Osteocyte (in vitro differentiated cells): ENCODE results near the gene ASB14. TPM values are rescaled to one million over a fixed set of nuclear protein-coding genes. Genes with fewer than 3 reads are reported as not detected.
"Not testable (repeated sequence)": the region's sequence is repeated elsewhere in the genome, so short reads cannot be mapped to it uniquely, and the experiment has no call there.

Experiments used
- DNase-seq: peaks from one replicate; pipeline ENCODE4 v3.0.0; 2021; ENCODE audit warnings: mixed read lengths; ENCODE audit not compliant: unreplicated experiment; ENCODE audit errors: extremely low spot score
- H3K27ac Mint-ChIP-seq: one replicate; pipeline ENCODE4 v1.8.0; 2021; ENCODE audit warnings: mild to moderate bottlenecking, mixed read lengths; ENCODE audit not compliant: unreplicated experiment
- H3K27me3 Mint-ChIP-seq: one replicate; pipeline ENCODE4 v1.8.0; 2021; ENCODE audit warnings: mixed read lengths; ENCODE audit not compliant: unreplicated experiment
- H3K36me3 Mint-ChIP-seq: one replicate; pipeline ENCODE4 v1.8.0; 2021; ENCODE audit warnings: mixed read lengths; ENCODE audit not compliant: unreplicated experiment
- H3K4me1 Mint-ChIP-seq: one replicate; pipeline ENCODE4 v1.8.0; 2021; ENCODE audit warnings: mixed read lengths; ENCODE audit not compliant: unreplicated experiment
- H3K4me3 Mint-ChIP-seq: one replicate; pipeline ENCODE4 v1.8.0; 2021; ENCODE audit warnings: mild to moderate bottlenecking, moderate library complexity, mixed read lengths; ENCODE audit not compliant: unreplicated experiment
- H3K9me3 Mint-ChIP-seq: one replicate; pipeline ENCODE4 v1.8.0; 2021; ENCODE audit warnings: mixed read lengths; ENCODE audit not compliant: unreplicated experiment
- total RNA-seq: library from RNA; stranded (reverse); gene quantifications from 2 replicates; pipeline ENCODE4 v1.2.1, GENCODE V29; 2021
- TF ChIP-seq, protein P1 (sequence below): fragments of 200-600 bp; sonication (generic); IDR thresholded peaks from 2 replicates; pipeline ENCODE4 v1.5.0; 2021; ENCODE audit warnings: antibody characterized with exemption, mild to moderate bottlenecking, moderate library complexity

Gene ASB14
- total RNA-seq, 1 donor from 2014 or later, result not detected

GRCh38 chr3:57314204-57314603, 21.7 kb upstream of the ASB14 start:
- TF ChIP-seq, protein P1, sequence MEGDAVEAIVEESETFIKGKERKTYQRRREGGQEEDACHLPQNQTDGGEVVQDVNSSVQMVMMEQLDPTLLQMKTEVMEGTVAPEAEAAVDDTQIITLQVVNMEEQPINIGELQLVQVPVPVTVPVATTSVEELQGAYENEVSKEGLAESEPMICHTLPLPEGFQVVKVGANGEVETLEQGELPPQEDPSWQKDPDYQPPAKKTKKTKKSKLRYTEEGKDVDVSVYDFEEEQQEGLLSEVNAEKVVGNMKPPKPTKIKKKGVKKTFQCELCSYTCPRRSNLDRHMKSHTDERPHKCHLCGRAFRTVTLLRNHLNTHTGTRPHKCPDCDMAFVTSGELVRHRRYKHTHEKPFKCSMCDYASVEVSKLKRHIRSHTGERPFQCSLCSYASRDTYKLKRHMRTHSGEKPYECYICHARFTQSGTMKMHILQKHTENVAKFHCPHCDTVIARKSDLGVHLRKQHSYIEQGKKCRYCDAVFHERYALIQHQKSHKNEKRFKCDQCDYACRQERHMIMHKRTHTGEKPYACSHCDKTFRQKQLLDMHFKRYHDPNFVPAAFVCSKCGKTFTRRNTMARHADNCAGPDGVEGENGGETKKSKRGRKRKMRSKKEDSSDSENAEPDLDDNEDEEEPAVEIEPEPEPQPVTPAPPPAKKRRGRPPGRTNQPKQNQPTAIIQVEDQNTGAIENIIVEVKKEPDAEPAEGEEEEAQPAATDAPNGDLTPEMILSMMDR, result no peak
- Mint-ChIP-seq H3K36me3 (no peaks in the 10 kb centered on the region), H3K9me3 (peaks cover 12% of the 10 kb centered on the region), H3K4me1 (no peaks in the 10 kb centered on the region), H3K27ac (no peak overlapping the region), H3K4me3 (no peak overlapping the region), H3K27me3 (peaks cover 50% of the 10 kb centered on the region)
- DNase-seq, result no peak

DNA sequence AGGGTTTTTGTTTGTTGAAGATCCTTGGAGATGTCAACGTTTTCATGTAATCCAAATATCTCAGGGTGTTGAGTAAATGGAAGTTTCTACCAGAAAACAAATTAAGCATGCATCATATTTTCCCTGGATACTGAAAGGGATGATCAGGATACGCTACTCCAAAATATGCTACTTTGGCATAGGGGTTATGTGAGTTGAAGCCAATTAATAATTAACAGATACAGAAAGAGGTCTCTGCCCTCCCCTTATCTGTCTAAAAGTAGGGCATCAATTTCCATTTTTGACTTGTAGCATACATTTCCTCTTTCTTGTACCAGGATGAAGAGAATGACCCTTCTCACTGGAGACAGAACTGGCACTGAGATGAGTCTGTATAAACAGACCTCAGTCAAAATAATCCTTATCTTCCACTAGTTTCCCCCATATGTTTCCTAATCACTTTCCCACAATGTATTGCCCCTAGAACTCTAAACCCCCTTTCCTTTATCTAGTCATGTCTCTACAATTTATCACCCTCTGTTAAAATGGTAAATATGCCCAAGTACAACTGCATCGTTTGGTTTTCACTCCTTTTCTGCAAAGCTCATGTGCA, 17.4 kb upstream of the ASB14 start:
- Mint-ChIP-seq H3K36me3 (no peaks in the 10 kb centered on the region), H3K4me1 (no peaks in the 10 kb centered on the region), H3K9me3 (no peaks in the 10 kb centered on the region), H3K4me3 (no peak overlapping the region), H3K27me3 (peaks cover 19% of the 10 kb centered on the region), H3K27ac (no peak overlapping the region)
- DNase-seq, result no peak
- TF ChIP-seq, protein P1, result no peak

DNA sequence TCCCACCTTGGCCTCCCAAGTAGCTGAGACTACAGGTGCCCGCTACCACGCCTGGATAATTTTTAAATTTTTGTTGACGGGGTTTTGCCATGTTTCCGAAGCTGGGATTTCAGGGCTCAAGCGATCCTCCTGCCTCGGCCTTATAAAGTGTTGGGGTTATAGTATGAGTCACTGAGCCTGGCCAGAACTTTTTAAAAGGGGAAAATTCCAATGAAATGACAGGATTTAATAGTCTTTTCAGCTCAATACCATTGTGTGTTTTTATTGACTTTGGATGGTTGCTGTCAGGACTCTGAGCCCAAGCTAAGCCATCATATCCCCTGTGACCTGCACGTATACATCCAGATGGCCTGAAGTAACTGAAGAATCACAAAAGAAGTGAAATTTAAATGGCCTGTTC, 11.0 kb upstream of the ASB14 start:
- peaks cover 18% of the 10 kb centered on the region for H3K27me3 Mint-ChIP-seq
- H3K27ac Mint-ChIP-seq, H3K9me3 Mint-ChIP-seq: not testable (repeated sequence)

DNA sequence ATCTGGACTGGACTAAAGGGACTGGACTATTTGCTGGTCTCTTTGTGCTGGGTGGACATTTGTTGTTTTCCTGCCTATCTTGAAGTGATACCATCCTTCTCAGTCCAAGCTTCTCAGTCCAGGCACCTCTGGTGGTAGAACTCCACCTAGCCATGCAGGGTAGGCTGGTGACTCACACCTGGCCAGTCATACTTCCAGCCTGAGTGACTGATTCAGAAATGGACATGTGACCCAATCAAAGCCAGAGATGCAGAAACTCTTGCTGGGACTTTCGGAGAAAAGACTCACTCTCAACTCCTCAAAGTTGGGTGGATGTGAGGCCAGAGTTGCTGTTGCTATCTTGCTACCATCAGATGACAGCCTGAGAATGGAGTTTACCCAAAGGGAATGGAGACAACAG, 5.6 kb upstream of the ASB14 start:
- no peak for DNase-seq
- H3K36me3 Mint-ChIP-seq, result no peaks in the 10 kb centered on the region
- no peaks in the 10 kb centered on the region for H3K4me1 Mint-ChIP-seq
- no peaks in the 10 kb centered on the region for H3K9me3 Mint-ChIP-seq
- no peak overlapping the region for H3K4me3 Mint-ChIP-seq
- TF ChIP-seq, protein P1, result no peak
- H3K27me3 Mint-ChIP-seq, result peaks cover 35% of the 10 kb centered on the region
- H3K27ac Mint-ChIP-seq, result no peak overlapping the region

More for the DNA sequence above, 11.0 kb upstream of the ASB14 start:
- not testable (repeated sequence) for DNase-seq, H3K36me3 Mint-ChIP-seq, H3K4me1 Mint-ChIP-seq, H3K4me3 Mint-ChIP-seq

GRCh38 chr3:57292897-57293526, 527 bp upstream of the ASB14 start:
- no peak for DNase-seq
- H3K27ac Mint-ChIP-seq, result no peak overlapping the region
- H3K9me3 Mint-ChIP-seq, result no peaks in the 10 kb centered on the region
- H3K27me3 Mint-ChIP-seq, result peaks cover 33% of the 10 kb centered on the region
- TF ChIP-seq, protein P1, result no peak
- H3K4me3 Mint-ChIP-seq, result no peak overlapping the region
- no peaks in the 10 kb centered on the region for H3K36me3 Mint-ChIP-seq
- H3K4me1 Mint-ChIP-seq, result no peaks in the 10 kb centered on the region
